ENCODE data around the gene ELF1. TPM values are rescaled to one million over a fixed set of nuclear protein-coding genes. Genes with fewer than 3 reads are reported as not detected.
"Not testable (repeated sequence)": the region's sequence is repeated elsewhere in the genome, so short reads cannot be mapped to it uniquely, and the experiment has no call there.

ELF1 gene
- total and polyA plus RNA-seq, 2 donors (not counting 3 experiments of a cell fraction or from before 2014, with no cell fraction given), result 31.8 to 61.2 TPM

DNA sequence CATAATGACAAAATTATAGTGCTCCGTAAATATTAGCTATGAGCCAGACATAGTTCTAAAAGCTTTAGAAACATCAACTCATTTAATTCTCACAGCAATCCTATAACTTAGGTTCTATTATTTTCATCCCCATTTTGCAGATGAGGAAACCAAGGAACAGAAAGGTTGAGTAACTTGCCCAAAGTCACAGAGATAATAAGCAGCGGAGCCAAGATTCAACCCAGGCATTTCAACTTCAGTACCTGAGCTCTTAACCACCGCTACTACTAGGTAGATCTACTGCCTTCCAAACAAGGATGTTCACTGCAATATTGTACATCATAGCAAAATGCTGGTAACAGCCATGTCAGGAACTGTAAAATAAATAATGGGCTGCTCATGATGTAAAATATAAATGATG lies 39.9 kb downstream of the ELF1 start:
- no peak for FAIRE-seq
- dilution Hi-C loops (cut with MboI; ENCODE audit: extremely low pct_ligation_motif_present, low sequenced_read_pairs), result no loop called here
- H3K9ac ChIP-seq (replicated peaks; ENCODE audit: extremely low read depth, insufficient read depth, low read length), result no peak overlapping the region
- peaks cover 2% of the 10 kb centered on the region for H4K20me1 ChIP-seq (replicated peaks; ENCODE audit: control insufficient read depth, extremely low read depth, insufficient read depth, low read length)
- peaks cover 0 to 2% of the 10 kb centered on the region in 2 experiments for H3K36me3 ChIP-seq (ENCODE audit: control insufficient read depth in 2 of 2, extremely low read depth in 1 of 2, insufficient read depth in 2 of 2, low read length in 2 of 2)
- peaks cover 54% of the 10 kb centered on the region for H3K4me1 ChIP-seq (ENCODE audit: control insufficient read depth, extremely low read depth, insufficient read depth, low read length)
- TF ChIP-seq POLR2A (IDR thresholded peaks at IDR 0.05; ENCODE audit: low read depth, low read length), result no peak
- TF ChIP-seq GATA2 (IDR thresholded peaks at IDR 0.05; ENCODE audit: insufficient read depth, insufficient read length, low read depth, low read length), result no peak
- H3K9me3 ChIP-seq (replicated peaks; ENCODE audit: control insufficient read depth, insufficient read depth, low read length), result no peaks in the 10 kb centered on the region
- peak overlapping the region; percentile 100 for H3K4me2 ChIP-seq (ENCODE audit: insufficient read depth, low read length)
- H3K27me3 ChIP-seq (ENCODE audit: control insufficient read depth in 2 of 2, insufficient read depth in 2 of 2, low read length in 2 of 2), result no peaks in the 10 kb centered on the region
- intact Hi-C loops (cut with micrococcal nuclease), result no loop called here
- no peaks in the 10 kb centered on the region for H3K9me1 ChIP-seq (replicated peaks; ENCODE audit: control insufficient read depth, extremely low read depth, insufficient read depth, low read length)
- BruUV-seq (replicated peaks), result no TSS peak
- no peak overlapping the region for H3K27ac ChIP-seq (ENCODE audit: insufficient read depth, low read depth, low read length)
- peak; percentile 13 for DNase-seq (ENCODE audit: low read depth, low spot score)
- POLR2A ChIA-PET, result interaction anchor here (0.6 kb wide), 1 partner anchor 85 kb away, joined by 3 read pairs; no protein-coding TSS in a partner anchor
- H2AFZ ChIP-seq (ENCODE audit: low read depth, low read length), result no peak overlapping the region
- H3K79me2 ChIP-seq (ENCODE audit: control insufficient read depth, insufficient read depth, low read length), result peaks cover 87% of the 10 kb centered on the region
- CTCF ChIA-PET, result interaction anchor here (1.3 to 1.5 kb wide), 2 partner anchors 13 to 40 kb away, joined by 3 to 4 read pairs; partner anchors contain the start of gene ELF1
- H3K4me3 ChIP-seq (replicated peaks in 1 of 3; ENCODE audit: insufficient read depth in 1 of 3, low read depth in 1 of 3, low read length in 3 of 3), result peak overlapping the region in 2 of 3 experiments; percentile 51 to 97

DNA sequence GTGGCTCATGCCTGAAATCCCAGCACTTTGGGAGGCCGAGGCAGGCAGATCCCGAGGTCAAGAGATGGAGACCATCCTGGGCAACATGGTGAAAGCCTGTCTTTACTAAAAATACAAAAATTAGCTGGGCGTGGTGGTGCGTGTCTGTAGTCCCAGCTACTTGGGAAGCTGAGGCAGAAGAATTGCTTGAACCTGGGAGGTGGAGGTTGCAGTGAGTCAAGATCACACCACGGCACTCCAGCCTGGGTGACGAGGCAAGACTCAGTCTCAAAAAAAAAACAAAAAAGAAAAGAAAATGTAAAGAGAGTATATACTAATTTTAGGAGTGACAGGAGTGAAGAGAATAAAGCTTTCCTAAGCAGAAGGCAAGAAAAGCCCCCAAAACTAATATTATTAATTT lies 41.0 kb downstream of the ELF1 start:
- intact Hi-C loops (cut with micrococcal nuclease); H3K4me3 ChIP-seq (replicated peaks in 1 of 3; ENCODE audit: insufficient read depth in 1 of 3, low read depth in 1 of 3, low read length in 3 of 3); FAIRE-seq; H3K9ac ChIP-seq (replicated peaks; ENCODE audit: extremely low read depth, insufficient read depth, low read length); H3K27ac ChIP-seq (ENCODE audit: insufficient read depth, low read depth, low read length); H3K9me3 ChIP-seq (replicated peaks; ENCODE audit: control insufficient read depth, insufficient read depth, low read length); DNase-seq (ENCODE audit: low read depth, low spot score); dilution Hi-C loops (cut with MboI; ENCODE audit: extremely low pct_ligation_motif_present, low sequenced_read_pairs); H3K36me3 ChIP-seq (ENCODE audit: control insufficient read depth in 2 of 2, extremely low read depth in 1 of 2, insufficient read depth in 2 of 2, low read length in 2 of 2); H2AFZ ChIP-seq (ENCODE audit: low read depth, low read length); POLR2A ChIA-PET; H3K9me1 ChIP-seq (replicated peaks; ENCODE audit: control insufficient read depth, extremely low read depth, insufficient read depth, low read length); H3K27me3 ChIP-seq (ENCODE audit: control insufficient read depth in 2 of 2, insufficient read depth in 2 of 2, low read length in 2 of 2); H4K20me1 ChIP-seq (replicated peaks; ENCODE audit: control insufficient read depth, extremely low read depth, insufficient read depth, low read length); BruUV-seq (replicated peaks): not testable (repeated sequence)
- H3K4me2 ChIP-seq (ENCODE audit: insufficient read depth, low read length), result peak overlapping the region; percentile 100
- peaks cover 43% of the 10 kb centered on the region for H3K4me1 ChIP-seq (ENCODE audit: control insufficient read depth, extremely low read depth, insufficient read depth, low read length)
- CTCF ChIA-PET, result interaction anchor here (1.5 kb wide), 1 partner anchor 12 kb away, joined by 4 read pairs; no protein-coding TSS in a partner anchor
- peaks cover 92% of the 10 kb centered on the region for H3K79me2 ChIP-seq (ENCODE audit: control insufficient read depth, insufficient read depth, low read length)
